PC-3 (cell line): ENCODE data around the gene SYT14. TPM values are rescaled to one million over a fixed set of nuclear protein-coding genes. Genes with fewer than 3 reads are reported as not detected.
"Not testable (repeated sequence)": the region's sequence is repeated elsewhere in the genome, so short reads cannot be mapped to it uniquely, and the experiment has no call there.

Experiments used
- ATAC-seq: fragments of 200-7000 bp; cut with Tn5 transposase; 2 replicates; pipeline ENCODE4 v1.9.1; 2020; ENCODE audit warnings: mild to moderate bottlenecking, moderate library complexity
- BruUV-seq: library from RNA; stranded (reverse); fragments of 400-500 nt; replicated peaks from 2 replicates; lab custom pipeline; 2021; lab: Mats Ljungman, UMichigan
- CTCF ChIA-PET: fragments of 300-600 bp; sonication (Branson Sonifier 250); formaldehyde crosslinking; loops from one replicate; lab custom pipeline; 2022; ENCODE audit warnings: antibody characterized with exemption; lab: Charles Lee
- POLR2A ChIA-PET: fragments of 300-600 bp; sonication (Branson Sonifier 250); formaldehyde crosslinking; loops from one replicate; lab custom pipeline; 2022; ENCODE audit warnings: antibody characterized with exemption; ENCODE audit not compliant: unreplicated experiment; lab: Charles Lee
- DNase-seq: peaks from one replicate; pipeline ENCODE4 v3.0.0-alpha.2; 2015
- H2AFZ ChIP-seq: fragments of 300-600 bp; sonication (generic); 2 replicates; pipeline ENCODE4 v1.6.0; 2016; ENCODE audit warnings: antibody characterized with exemption, low read length
- H3F3A ChIP-seq: fragments of 300-600 bp; sonication (generic); one replicate; pipeline ENCODE4 v1.6.0; 2017; ENCODE audit warnings: antibody characterized with exemption, low read length, control low read depth, mild to moderate bottlenecking; ENCODE audit not compliant: unreplicated experiment
- H3K27ac ChIP-seq: fragments of 300-600 bp; sonication (generic); 2 replicates; pipeline ENCODE4 v1.5.1; 2016; ENCODE audit warnings: mild to moderate bottlenecking, low read length
- H3K27me3 ChIP-seq: fragments of 300-600 bp; sonication (generic); 2 replicates; pipeline ENCODE4 v1.6.1; 2016; ENCODE audit warnings: low read length, mixed read lengths
- H3K36me3 ChIP-seq: fragments of 300-600 bp; sonication (generic); 2 replicates; pipeline ENCODE4 v1.6.1; 2016; ENCODE audit warnings: low read depth, mixed run types, low read length, mixed read lengths
- H3K4me1 ChIP-seq: fragments of 300-600 bp; sonication (generic); 2 replicates; pipeline ENCODE4 v1.5.1; 2016; ENCODE audit warnings: low read length; ENCODE audit not compliant: insufficient read depth
- H3K4me2 ChIP-seq: fragments of 300-600 bp; sonication (generic); 2 replicates; pipeline ENCODE4 v1.6.0; 2016; ENCODE audit warnings: low read length
- H3K4me3 ChIP-seq: fragments of 300-600 bp; sonication (generic); 2 replicates; pipeline ENCODE4 v1.5.1; 2016; ENCODE audit warnings: mild to moderate bottlenecking, low read length, mixed read lengths
- H3K79me2 ChIP-seq: fragments of 300-600 bp; sonication (generic); 2 replicates; pipeline ENCODE4 v1.6.1; 2017; ENCODE audit warnings: low read length, mixed read lengths
- H3K9ac ChIP-seq: fragments of 300-600 bp; sonication (generic); 2 replicates; pipeline ENCODE4 v1.6.0; 2016; ENCODE audit warnings: mild to moderate bottlenecking, low read length
- H3K9me2 ChIP-seq: fragments of 300-600 bp; sonication (generic); replicated peaks from 2 replicates; pipeline ENCODE4 v1.6.1; 2016; ENCODE audit warnings: mixed run types, low read length, mixed read lengths
- H3K9me3 ChIP-seq: fragments of 300-600 bp; sonication (generic); 2 replicates; pipeline ENCODE4 v1.6.1; 2016; ENCODE audit warnings: low read length, mixed read lengths
- H4K20me1 ChIP-seq: fragments of 300-600 bp; sonication (generic); 2 replicates; pipeline ENCODE4 v1.6.1; 2016; ENCODE audit warnings: low read length, mixed read lengths
- CTCF ChIP-seq: fragments of 300-600 bp; sonication (generic); conservative IDR thresholded peaks from 2 replicates; pipeline ENCODE4 v1.5.1; 2017; ENCODE audit warnings: antibody characterized with exemption, low read depth, mild to moderate bottlenecking, low read length
- EZH2 ChIP-seq: fragments of 300-600 bp; sonication (generic); IDR thresholded peaks from one replicate; pipeline ENCODE4 v1.6.1; 2017; ENCODE audit warnings: antibody characterized with exemption, mild to moderate bottlenecking, low read length; ENCODE audit not compliant: unreplicated experiment
- EZH2phosphoT487 ChIP-seq: fragments of 300-600 bp; sonication (generic); IDR thresholded peaks from 2 replicates; pipeline ENCODE4 v1.6.1; 2018; ENCODE audit warnings: mild to moderate bottlenecking, antibody characterized with exemption, low read length, borderline replicate concordance
- intact Hi-C: fragments of 100-400 bp; cut with micrococcal nuclease; formaldehyde crosslinking; loops from 2 replicates; pipeline ENCODE4 v1.9.0; 2023
- total RNA-seq: library from RNA; depleted of rRNA; stranded (reverse); fragments of >200 nt; gene quantifications from 2 replicates; pipeline ENCODE4 v1.2.3, GENCODE V29; 2014

SYT14 gene
- total RNA-seq, 1 experiment from 2014 or later, result 5.2 TPM

GRCh38 chr1:210195635-210196160, 257.7 kb downstream of the SYT14 start:
- H3K27ac ChIP-seq, result no peak overlapping the region
- DNase-seq (no peak), ATAC-seq (no peak)
- H4K20me1 ChIP-seq, result no peaks in the 10 kb centered on the region
- H3K36me3 ChIP-seq, result no peaks in the 10 kb centered on the region; the same call in 1 of the 2 replicates
- ChIA-PET CTCF (no interaction called here), POLR2A (no interaction called here)
- no peak overlapping the region for H2AFZ ChIP-seq
- TF ChIP-seq EZH2 (no peak), CTCF (no peak), EZH2phosphoT487 (no peak)
- H3K9ac ChIP-seq, result no peak overlapping the region
- no TSS peak for BruUV-seq
- H3K27me3 ChIP-seq, result no peaks in the 10 kb centered on the region
- no peak overlapping the region for H3K4me2 ChIP-seq
- no peaks in the 10 kb centered on the region for H3K9me2 ChIP-seq
- intact Hi-C loops, result no loop called here
- H3K79me2 ChIP-seq, result no peaks in the 10 kb centered on the region
- no peaks in the 10 kb centered on the region for H3K4me1 ChIP-seq
- H3K4me3 ChIP-seq, result no peak overlapping the region
- H3K9me3 ChIP-seq, result peaks cover 13% of the 10 kb centered on the region
- no peaks in the 10 kb centered on the region for H3F3A ChIP-seq

- H3K27ac ChIP-seq, H2AFZ ChIP-seq, POLR2A ChIA-PET, H4K20me1 ChIP-seq, H3K4me2 ChIP-seq, H3F3A ChIP-seq, CTCF ChIA-PET, H3K9me2 ChIP-seq, H3K4me1 ChIP-seq, intact Hi-C loops, H3K79me2 ChIP-seq, H3K4me3 ChIP-seq, H3K9ac ChIP-seq, ATAC-seq, H3K27me3 ChIP-seq, DNase-seq, BruUV-seq, H3K36me3 ChIP-seq: not testable (repeated sequence)
- H3K9me3 ChIP-seq, result peaks cover 13% of the 10 kb centered on the region
Observed at GRCh38 chr1:210196266-210196665, 258.2 kb downstream of the SYT14 start.

GRCh38 chr1:210198840-210199239, 260.8 kb downstream of the SYT14 start:
- peaks cover 13% of the 10 kb centered on the region for H3K9me3 ChIP-seq
- H3K4me3 ChIP-seq, result no peak overlapping the region
- H2AFZ ChIP-seq, result no peak overlapping the region
- H3F3A ChIP-seq, result no peaks in the 10 kb centered on the region
- no peaks in the 10 kb centered on the region for H3K27me3 ChIP-seq
- no TSS peak for BruUV-seq
- intact Hi-C loops, result no loop called here
- DNase-seq (no peak), ATAC-seq (no peak)
- H3K27ac ChIP-seq, result no peak overlapping the region
- POLR2A ChIA-PET, result no interaction called here
- H3K4me1 ChIP-seq, result peaks cover 6% of the 10 kb centered on the region; the same call in 1 of the 2 replicates
- no peaks in the 10 kb centered on the region; the same call in 1 of the 2 replicates for H3K36me3 ChIP-seq
- CTCF ChIA-PET, result no interaction called here
- no peaks in the 10 kb centered on the region for H3K79me2 ChIP-seq
- no peak for TF ChIP-seq CTCF
- no peak overlapping the region for H3K9ac ChIP-seq
- no peaks in the 10 kb centered on the region for H3K9me2 ChIP-seq
- H3K4me2 ChIP-seq, result no peak overlapping the region
- H4K20me1 ChIP-seq, result no peaks in the 10 kb centered on the region
